HEK293 (cell line): Measurements from ENCODE around the gene CTNNBL1.

Experiments
- CTCF ChIA-PET: fragments of 350-600 bp; formaldehyde crosslinking; extraction: SDS; loops from one replicate; lab custom pipeline; 2021; ENCODE audit warnings: antibody characterized with exemption; lab: Yijun Ruan, JAX
- POLR2A ChIA-PET: fragments of 300-600 bp; formaldehyde crosslinking; extraction: SDS; loops from one replicate; lab custom pipeline; 2020; ENCODE audit warnings: antibody characterized with exemption, inconsistent platforms; lab: Yijun Ruan, JAX
- H3K27ac ChIP-seq: fragments of 200-500 bp; sonication (Bioruptor generic); 2 replicates; pipeline ENCODE4 v1.5.1; 2014; ENCODE audit warnings: low read depth, low read length, control low read depth, inconsistent platforms; ENCODE audit errors: extremely low read depth
- H3K36me3 ChIP-seq, 2 experiments: fragments of 200-500 bp in 1 of 2; sonication (Bioruptor generic) in 1 of 2; 1 replicate in 1 of 2; 2 replicates in 1 of 2; pipeline ENCODE4 v1.5.1; 2014 to 2017; ENCODE audit warnings: inconsistent platforms in 2 of 2, low read length in 2 of 2; ENCODE audit not compliant: control insufficient read depth in 2 of 2, insufficient read depth in 1 of 2
- H3K4me1 ChIP-seq: fragments of 200-500 bp; sonication (Bioruptor generic); 2 replicates; pipeline ENCODE4 v1.5.1; 2014; ENCODE audit warnings: mild to moderate bottlenecking, low read length, inconsistent platforms; ENCODE audit not compliant: control insufficient read depth, insufficient read depth
- H3K4me3 ChIP-seq: 2 replicates; pipeline ENCODE4 v1.5.1; 2011; ENCODE audit warnings: low read depth, mild to moderate bottlenecking, control low read depth, low read length, moderate library complexity
- H3K9me3 ChIP-seq: fragments of 200-500 bp; sonication (Bioruptor generic); 2 replicates; pipeline ENCODE4 v1.5.1; 2014; ENCODE audit warnings: low read depth, low read length, inconsistent platforms; ENCODE audit not compliant: control insufficient read depth, insufficient read depth
- BCL11A ChIP-seq: fragments of 450-650 bp; formaldehyde crosslinking; IDR thresholded peaks from 2 replicates; pipeline ENCODE4 v1.5.1; 2016; ENCODE audit warnings: low read depth, missing biosample characterization, missing genetic modification characterization
- KLF1 ChIP-seq: fragments of 450-650 bp; formaldehyde crosslinking; IDR thresholded peaks from 2 replicates; pipeline ENCODE4 v1.5.1; 2016; ENCODE audit warnings: missing biosample characterization, missing genetic modification characterization
- KLF16 ChIP-seq: fragments of 450-650 bp; formaldehyde crosslinking; IDR thresholded peaks from 2 replicates; pipeline ENCODE4 v1.5.1; 2017; ENCODE audit warnings: missing biosample characterization, missing genetic modification characterization
- REPIN1 ChIP-seq: fragments of 450-650 bp; formaldehyde crosslinking; IDR thresholded peaks from 2 replicates; pipeline ENCODE4 v1.5.1; 2017; ENCODE audit warnings: missing biosample characterization, missing genetic modification characterization, low read depth
- SP2 ChIP-seq: fragments of 450-650 bp; formaldehyde crosslinking; IDR thresholded peaks from 2 replicates; pipeline ENCODE4 v1.5.1; 2016; ENCODE audit warnings: missing biosample characterization, missing genetic modification characterization
- ZBTB49 ChIP-seq: fragments of 450-650 bp; formaldehyde crosslinking; IDR thresholded peaks from 2 replicates; pipeline ENCODE4 v1.5.1; 2016; ENCODE audit warnings: missing biosample characterization, missing genetic modification characterization, low read depth
- ZBTB6 ChIP-seq: fragments of 450-650 bp; formaldehyde crosslinking; IDR thresholded peaks from 2 replicates; pipeline ENCODE4 v1.5.1; 2017; ENCODE audit warnings: missing biosample characterization, missing genetic modification characterization
- ZNF157 ChIP-seq: fragments of 450-650 bp; formaldehyde crosslinking; IDR thresholded peaks from 2 replicates; pipeline ENCODE4 v1.5.1; 2016; ENCODE audit warnings: missing biosample characterization, missing genetic modification characterization
- ZNF184 ChIP-seq: fragments of 450-650 bp; IDR thresholded peaks from 2 replicates; pipeline ENCODE4 v1.5.1; 2018; ENCODE audit warnings: missing biosample characterization, mild to moderate bottlenecking, missing genetic modification characterization
- ZNF221 ChIP-seq: fragments of 450-650 bp; formaldehyde crosslinking; IDR thresholded peaks from 2 replicates; pipeline ENCODE4 v1.5.1; 2017; ENCODE audit warnings: missing biosample characterization, missing genetic modification characterization, borderline replicate concordance
- ZNF266 ChIP-seq: fragments of 450-650 bp; formaldehyde crosslinking; IDR thresholded peaks from 2 replicates; pipeline ENCODE4 v1.5.1; 2016; ENCODE audit warnings: missing biosample characterization, missing genetic modification characterization, low read depth
- ZNF398 ChIP-seq: fragments of 450-650 bp; formaldehyde crosslinking; IDR thresholded peaks from 2 replicates; pipeline ENCODE4 v1.5.1; 2017; ENCODE audit warnings: missing biosample characterization, missing genetic modification characterization
- ZNF433 ChIP-seq: fragments of 450-650 bp; formaldehyde crosslinking; IDR thresholded peaks from 2 replicates; pipeline ENCODE4 v1.5.1; 2016; ENCODE audit warnings: missing biosample characterization, missing genetic modification characterization, low read depth
- ZNF501 ChIP-seq: fragments of 450-650 bp; formaldehyde crosslinking; IDR thresholded peaks from 2 replicates; pipeline ENCODE4 v1.5.1; 2016; ENCODE audit warnings: missing biosample characterization, missing genetic modification characterization
- ZNF548 ChIP-seq: fragments of 450-650 bp; formaldehyde crosslinking; IDR thresholded peaks from 2 replicates; pipeline ENCODE4 v1.5.1; 2016; ENCODE audit warnings: missing biosample characterization, missing genetic modification characterization
- ZNF555 ChIP-seq: fragments of 450-650 bp; formaldehyde crosslinking; conservative IDR thresholded peaks from 2 replicates; pipeline ENCODE4 v1.5.1; 2017; ENCODE audit warnings: missing biosample characterization, mild to moderate bottlenecking, missing genetic modification characterization, inconsistent platforms
- ZNF610 ChIP-seq: fragments of 450-650 bp; formaldehyde crosslinking; IDR thresholded peaks from 2 replicates; pipeline ENCODE4 v1.5.1; 2016; ENCODE audit warnings: missing biosample characterization, missing genetic modification characterization, borderline replicate concordance
- ZNF621 ChIP-seq: fragments of 450-650 bp; formaldehyde crosslinking; IDR thresholded peaks from 2 replicates; pipeline ENCODE4 v1.5.1; 2017; ENCODE audit warnings: missing biosample characterization, missing genetic modification characterization
- ZNF692 ChIP-seq: fragments of 450-650 bp; formaldehyde crosslinking; IDR thresholded peaks from 2 replicates; pipeline ENCODE4 v1.5.1; 2016; ENCODE audit warnings: missing biosample characterization, missing genetic modification characterization
- ZNF792 ChIP-seq: fragments of 450-650 bp; formaldehyde crosslinking; IDR thresholded peaks from 2 replicates; pipeline ENCODE4 v1.5.1; 2016; ENCODE audit warnings: missing biosample characterization, missing genetic modification characterization
- TF ChIP-seq, protein P1 (sequence below): fragments of 450-650 bp; formaldehyde crosslinking; IDR thresholded peaks from 2 replicates; pipeline ENCODE4 v1.5.1; 2016; ENCODE audit warnings: missing biosample characterization, missing genetic modification characterization
- TF ChIP-seq, protein P2 (sequence below): fragments of 450-650 bp; formaldehyde crosslinking; IDR thresholded peaks from 2 replicates; pipeline ENCODE4 v1.5.1; 2017; ENCODE audit warnings: missing biosample characterization, missing genetic modification characterization
- TF ChIP-seq, protein P3 (sequence below): fragments of 450-650 bp; formaldehyde crosslinking; IDR thresholded peaks from 2 replicates; pipeline ENCODE4 v1.5.1; 2016; ENCODE audit warnings: missing biosample characterization, missing genetic modification characterization

Gene CTNNBL1

GRCh38 chr20:37852666-37853065 lies 158.8 kb downstream of the CTNNBL1 start (continued):
- TF ChIP-seq SP2 (tag by site-specific recombination) (no peak), BCL11A (no peak), ZNF266 (no peak), ZNF555 (tag by site-specific recombination) (no peak), ZNF398 (tag by site-specific recombination) (no peak), KLF16 (tag by site-specific recombination) (no peak), ZBTB6 (tag by site-specific recombination) (no peak), ZNF501 (no peak)
- TF ChIP-seq, protein P1, sequence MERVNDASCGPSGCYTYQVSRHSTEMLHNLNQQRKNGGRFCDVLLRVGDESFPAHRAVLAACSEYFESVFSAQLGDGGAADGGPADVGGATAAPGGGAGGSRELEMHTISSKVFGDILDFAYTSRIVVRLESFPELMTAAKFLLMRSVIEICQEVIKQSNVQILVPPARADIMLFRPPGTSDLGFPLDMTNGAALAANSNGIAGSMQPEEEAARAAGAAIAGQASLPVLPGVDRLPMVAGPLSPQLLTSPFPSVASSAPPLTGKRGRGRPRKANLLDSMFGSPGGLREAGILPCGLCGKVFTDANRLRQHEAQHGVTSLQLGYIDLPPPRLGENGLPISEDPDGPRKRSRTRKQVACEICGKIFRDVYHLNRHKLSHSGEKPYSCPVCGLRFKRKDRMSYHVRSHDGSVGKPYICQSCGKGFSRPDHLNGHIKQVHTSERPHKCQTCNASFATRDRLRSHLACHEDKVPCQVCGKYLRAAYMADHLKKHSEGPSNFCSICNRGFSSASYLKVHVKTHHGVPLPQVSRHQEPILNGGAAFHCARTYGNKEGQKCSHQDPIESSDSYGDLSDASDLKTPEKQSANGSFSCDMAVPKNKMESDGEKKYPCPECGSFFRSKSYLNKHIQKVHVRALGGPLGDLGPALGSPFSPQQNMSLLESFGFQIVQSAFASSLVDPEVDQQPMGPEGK (tag by site-specific recombination), result no peak
- TF ChIP-seq, protein P2, sequence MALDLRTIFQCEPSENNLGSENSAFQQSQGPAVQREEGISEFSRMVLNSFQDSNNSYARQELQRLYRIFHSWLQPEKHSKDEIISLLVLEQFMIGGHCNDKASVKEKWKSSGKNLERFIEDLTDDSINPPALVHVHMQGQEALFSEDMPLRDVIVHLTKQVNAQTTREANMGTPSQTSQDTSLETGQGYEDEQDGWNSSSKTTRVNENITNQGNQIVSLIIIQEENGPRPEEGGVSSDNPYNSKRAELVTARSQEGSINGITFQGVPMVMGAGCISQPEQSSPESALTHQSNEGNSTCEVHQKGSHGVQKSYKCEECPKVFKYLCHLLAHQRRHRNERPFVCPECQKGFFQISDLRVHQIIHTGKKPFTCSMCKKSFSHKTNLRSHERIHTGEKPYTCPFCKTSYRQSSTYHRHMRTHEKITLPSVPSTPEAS (tag by site-specific recombination), result no peak

- ChIA-PET POLR2A (no interaction called here), CTCF (interaction anchor here (1.2 kb wide), 1 partner anchor 13 kb away, joined by 3 read pairs; no protein-coding TSS in a partner anchor)
- peaks cover 0 to 13% of the 10 kb centered on the region in 2 experiments; a peak in 1 of 3 replicates for H3K36me3 ChIP-seq
- TF ChIP-seq ZNF548 (tag by site-specific recombination), result no peak
- no peak for TF ChIP-seq ZNF221
- no peak for TF ChIP-seq ZBTB49 (tag by site-specific recombination)
- no peak for TF ChIP-seq KLF1 (tag by site-specific recombination)
- TF ChIP-seq SP2 (tag by site-specific recombination), result no peak
- TF ChIP-seq, protein P3, sequence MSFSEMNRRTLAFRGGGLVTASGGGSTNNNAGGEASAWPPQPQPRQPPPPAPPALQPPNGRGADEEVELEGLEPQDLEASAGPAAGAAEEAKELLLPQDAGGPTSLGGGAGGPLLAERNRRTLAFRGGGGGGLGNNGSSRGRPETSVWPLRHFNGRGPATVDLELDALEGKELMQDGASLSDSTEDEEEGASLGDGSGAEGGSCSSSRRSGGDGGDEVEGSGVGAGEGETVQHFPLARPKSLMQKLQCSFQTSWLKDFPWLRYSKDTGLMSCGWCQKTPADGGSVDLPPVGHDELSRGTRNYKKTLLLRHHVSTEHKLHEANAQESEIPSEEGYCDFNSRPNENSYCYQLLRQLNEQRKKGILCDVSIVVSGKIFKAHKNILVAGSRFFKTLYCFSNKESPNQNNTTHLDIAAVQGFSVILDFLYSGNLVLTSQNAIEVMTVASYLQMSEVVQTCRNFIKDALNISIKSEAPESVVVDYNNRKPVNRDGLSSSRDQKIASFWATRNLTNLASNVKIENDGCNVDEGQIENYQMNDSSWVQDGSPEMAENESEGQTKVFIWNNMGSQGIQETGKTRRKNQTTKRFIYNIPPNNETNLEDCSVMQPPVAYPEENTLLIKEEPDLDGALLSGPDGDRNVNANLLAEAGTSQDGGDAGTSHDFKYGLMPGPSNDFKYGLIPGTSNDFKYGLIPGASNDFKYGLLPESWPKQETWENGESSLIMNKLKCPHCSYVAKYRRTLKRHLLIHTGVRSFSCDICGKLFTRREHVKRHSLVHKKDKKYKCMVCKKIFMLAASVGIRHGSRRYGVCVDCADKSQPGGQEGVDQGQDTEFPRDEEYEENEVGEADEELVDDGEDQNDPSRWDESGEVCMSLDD (tag by site-specific recombination), result no peak
- no peak for TF ChIP-seq ZNF792
- TF ChIP-seq ZNF433, result no peak
- no peak for TF ChIP-seq REPIN1
- TF ChIP-seq ZNF157, result no peak
- TF ChIP-seq ZNF184 (tag by site-specific recombination), result no peak
- no peak for TF ChIP-seq ZNF692 (tag by site-specific recombination)
- TF ChIP-seq ZNF610 (tag by site-specific recombination), result no peak
- TF ChIP-seq ZNF621 (tag by site-specific recombination), result no peak
Observed at GRCh38 chr20:37853823-37854375, 160.1 kb downstream of the CTNNBL1 start.

More at GRCh38 chr20:37853823-37854375, 160.1 kb downstream of the CTNNBL1 start:
- H3K4me1 ChIP-seq, result no peaks in the 10 kb centered on the region
- no peaks in the 10 kb centered on the region for H3K9me3 ChIP-seq
- H3K4me3 ChIP-seq, result no peak overlapping the region
- no peak overlapping the region for H3K27ac ChIP-seq
